ENCODE results near the gene GDPD4. TPM values are rescaled to one million over a fixed set of nuclear protein-coding genes. Genes with fewer than 3 reads are reported as not detected.

Gene GDPD4
- total RNA-seq, 3 donors from 2014 or later: 0.43 TPM; not detected in 2

DNA sequence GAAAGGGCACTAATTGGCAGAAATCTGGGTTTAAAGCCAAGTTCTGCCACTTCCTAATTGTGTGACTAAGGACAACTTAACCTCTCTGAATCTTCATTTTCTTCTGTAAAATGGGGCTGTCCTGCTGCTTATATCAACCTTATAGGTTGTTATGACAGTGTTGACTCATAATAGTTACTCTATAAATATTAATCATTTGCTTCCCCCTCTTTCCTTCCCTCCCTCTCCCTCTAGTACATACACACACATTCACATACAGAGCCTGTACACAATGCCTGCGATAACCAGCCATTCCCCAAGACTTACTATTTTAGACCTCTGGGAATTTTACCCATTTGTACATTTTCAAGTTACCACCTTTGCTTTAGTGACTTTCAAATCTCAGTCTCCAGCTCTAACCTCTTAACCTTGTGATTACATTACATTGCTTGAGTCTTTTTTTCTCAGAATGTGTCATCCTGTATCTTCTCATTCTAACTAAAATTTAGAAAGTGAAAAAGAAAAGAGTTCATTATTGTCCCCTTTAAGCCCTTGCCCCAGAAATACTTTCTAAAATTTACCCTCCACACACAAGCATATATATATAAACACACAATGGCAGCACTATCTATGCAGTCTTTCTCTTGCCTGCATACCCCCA, 31.9 kb downstream of the GDPD4 start:
- no peaks in the 10 kb centered on the region for H3K36me3 ChIP-seq (ENCODE audit: low read depth)
- H3K4me1 ChIP-seq (ENCODE audit: low read depth): no peaks in the 10 kb centered on the region
- TF ChIP-seq CTCF (IDR thresholded peaks at IDR 0.05): no peak
- intact Hi-C loops (cut with DNase I, micrococcal nuclease): no loop called here
- DNase-seq: no peak
- no peaks in the 10 kb centered on the region for H3K9me3 ChIP-seq
- H3K4me3 ChIP-seq: no peak overlapping the region
- no peak for ATAC-seq

DNA sequence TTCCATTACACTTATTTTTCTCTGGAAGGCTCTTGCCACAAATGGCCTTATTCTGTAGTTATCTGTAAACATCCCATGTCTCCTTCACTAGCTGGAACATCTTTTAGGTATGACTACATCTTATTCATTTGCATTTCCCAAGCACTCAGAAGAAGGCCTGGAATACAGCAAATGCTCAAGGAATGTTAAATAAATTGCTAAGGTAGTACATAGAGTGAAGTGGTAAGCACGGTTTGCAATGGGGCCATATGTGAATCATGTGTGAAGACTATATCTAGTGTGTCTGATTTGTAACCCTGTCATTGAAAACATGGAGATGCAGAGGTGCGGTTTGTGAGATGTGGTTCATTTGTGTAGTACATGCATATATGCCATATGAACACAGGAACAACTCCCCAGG, 33.5 kb downstream of the GDPD4 start:
- TF ChIP-seq CTCF (IDR thresholded peaks at IDR 0.05): no peak
- no peak for DNase-seq
- Histone ChIP-seq H3K4me3 (no peak overlapping the region), H3K36me3 (ENCODE audit: low read depth) (no peaks in the 10 kb centered on the region), H3K9me3 (peaks cover 9% of the 10 kb centered on the region), H3K4me1 (ENCODE audit: low read depth) (no peaks in the 10 kb centered on the region)
- ATAC-seq: no peak
- intact Hi-C loops (cut with DNase I, micrococcal nuclease): no loop called here

DNA sequence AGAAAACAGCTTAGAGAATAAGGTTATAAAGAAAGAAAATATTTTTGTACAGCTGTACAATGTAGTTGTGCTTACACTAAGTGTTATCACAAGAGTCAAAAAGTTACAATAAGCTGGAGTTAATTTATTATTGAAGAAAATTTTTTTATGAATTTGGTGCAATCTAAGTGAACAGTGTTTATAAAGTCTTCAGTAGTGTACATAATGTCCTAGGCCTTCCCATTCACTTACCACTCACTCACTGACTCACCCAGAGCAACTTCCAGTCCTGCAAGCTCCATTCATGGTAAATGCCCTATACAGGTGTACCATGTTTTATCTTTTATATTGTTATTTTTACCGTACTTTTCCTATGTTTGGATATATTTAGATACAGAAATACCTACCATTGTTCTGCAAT, 34.7 kb downstream of the GDPD4 start:
- Histone ChIP-seq H3K36me3 (ENCODE audit: low read depth) (no peaks in the 10 kb centered on the region), H3K9me3 (peaks cover 15% of the 10 kb centered on the region), H3K4me1 (ENCODE audit: low read depth) (no peaks in the 10 kb centered on the region), H3K4me3 (no peak overlapping the region)
- DNase-seq (no peak), ATAC-seq (no peak)
- intact Hi-C loops (cut with DNase I, micrococcal nuclease): no loop called here
- TF ChIP-seq CTCF (IDR thresholded peaks at IDR 0.05): no peak

DNA sequence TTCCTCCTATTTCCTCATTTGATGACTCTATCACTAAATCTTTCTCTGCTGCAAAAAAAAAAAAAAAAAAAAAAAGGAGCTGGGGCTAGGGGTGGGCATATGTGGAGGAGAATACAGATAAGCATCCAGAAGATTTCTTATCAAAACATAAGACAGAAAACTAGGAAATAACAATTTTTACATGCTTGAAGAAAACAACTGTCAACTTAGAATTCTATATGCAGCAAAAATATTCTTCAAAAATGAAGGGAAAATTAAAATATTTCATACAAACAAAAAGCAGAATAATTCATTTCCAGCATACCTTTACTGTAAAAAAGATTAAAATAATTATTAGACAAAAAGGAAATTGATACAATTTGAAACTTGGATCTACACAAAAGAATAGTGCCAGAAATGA, 38.7 kb downstream of the GDPD4 start:
- Histone ChIP-seq H3K4me1 (ENCODE audit: low read depth) (no peaks in the 10 kb centered on the region), H3K9me3 (peaks cover 15% of the 10 kb centered on the region), H3K36me3 (ENCODE audit: low read depth) (no peaks in the 10 kb centered on the region), H3K4me3 (no peak overlapping the region)
- TF ChIP-seq CTCF (IDR thresholded peaks at IDR 0.05): no peak
- intact Hi-C loops (cut with DNase I, micrococcal nuclease): no loop called here
- DNase-seq (no peak), ATAC-seq (no peak)

- Histone ChIP-seq H3K9me3 (peaks cover 15% of the 10 kb centered on the region), H3K36me3 (ENCODE audit: low read depth) (no peaks in the 10 kb centered on the region), H3K4me1 (ENCODE audit: low read depth) (no peaks in the 10 kb centered on the region), H3K4me3 (no peak overlapping the region)
- no peak for DNase-seq
- no peak for TF ChIP-seq CTCF (IDR thresholded peaks at IDR 0.05)
- ATAC-seq: no peak
- intact Hi-C loops (cut with DNase I, micrococcal nuclease): no loop called here
Measured at GRCh38 chr11:77259641-77260040, 41.8 kb downstream of the GDPD4 start.

- ATAC-seq (no peak), DNase-seq (no peak)
- H3K9me3 ChIP-seq: peaks cover 9% of the 10 kb centered on the region
- no peak for TF ChIP-seq CTCF (IDR thresholded peaks at IDR 0.05)
- no peaks in the 10 kb centered on the region for H3K36me3 ChIP-seq (ENCODE audit: low read depth)
- intact Hi-C loops (cut with DNase I, micrococcal nuclease): no loop called here
- peaks cover 5% of the 10 kb centered on the region for H3K4me1 ChIP-seq (ENCODE audit: low read depth)
- no peak overlapping the region for H3K4me3 ChIP-seq
Measured at GRCh38 chr11:77253690-77254089, 47.8 kb downstream of the GDPD4 start.

Measured in mucosa of descending colon (tissue), 3 donors.